Testis (tissue), 3 donors: Measurements from ENCODE around the gene PMFBP1. TPM values are rescaled to one million over a fixed set of nuclear protein-coding genes. Genes with fewer than 3 reads are reported as not detected.
"Not testable (repeated sequence)": the region's sequence is repeated elsewhere in the genome, so short reads cannot be mapped to it uniquely, and the experiment has no call there.

Source experiments
- DNase-seq: peaks from one replicate; pipeline ENCODE4 v3.0.0-alpha.2; 2019
- H3K27ac ChIP-seq, 2 donors: fragments of 200-600 bp; sonication (generic); one replicate each; pipeline ENCODE4 v1.5.1; 2019
- H3K27me3 ChIP-seq: fragments of 200-600 bp; sonication (generic); one replicate; pipeline ENCODE4 v1.5.1; 2019
- H3K36me3 ChIP-seq: fragments of 200-600 bp; sonication (generic); one replicate; pipeline ENCODE4 v1.5.1; 2017; ENCODE audit warnings: low read depth; ENCODE audit errors: missing control alignments
- H3K4me1 ChIP-seq: fragments of 200-600 bp; sonication (generic); one replicate; pipeline ENCODE4 v1.5.1; 2019
- H3K4me3 ChIP-seq, 2 donors: fragments of 200-600 bp; sonication (generic); one replicate each; pipeline ENCODE4 v1.5.1; 2017 to 2019
- H3K9me3 ChIP-seq: fragments of 200-600 bp; sonication (generic); one replicate; pipeline ENCODE4 v1.5.1; 2017
- CTCF ChIP-seq, 3 experiments: fragments of 450-650 bp in 2 of 3; fragments of 200-600 bp in 1 of 3; sonication (generic) in 1 of 3; IDR thresholded peaks; one replicate each; pipeline ENCODE4 v1.5.1; 2016 to 2019; ENCODE audit warnings: antibody characterized with exemption in 3 of 3, mild to moderate bottlenecking in 2 of 3, moderate library complexity in 1 of 3
- POLR2A ChIP-seq: fragments of 450-650 bp; IDR thresholded peaks from one replicate; pipeline ENCODE4 v1.6.1; 2017; ENCODE audit warnings: antibody characterized with exemption, mild to moderate bottlenecking, moderate library complexity
- WGBS, 2 donors: methylation state at CpG; one replicate each; pipeline ENCODE4 v1.1.5; 2018; 5-methylcytosine and 5-hydroxymethylcytosine counted together
- intact Hi-C: fragments of 100-400 bp; cut with DNase I; formaldehyde crosslinking; loops from one replicate; pipeline ENCODE4 v1.15.1; 2023; ENCODE audit warnings: low total_unique reads
- polyA plus RNA-seq: library from polyadenylated mRNA; stranded (reverse); fragments of 350-450 nt; fragmentation: Illumina TruSeq; extraction: RNeasy Lipid Tissue Mini Kit (QIAGEN cat#74804); gene quantifications from one replicate; pipeline ENCODE4 v1.2.3, GENCODE V29; 2014; ENCODE audit warnings: low read depth, low replicate concordance; ENCODE audit not compliant: insufficient read depth
- total RNA-seq, 2 donors: library from RNA; depleted of rRNA; stranded (reverse); fragments of >200 nt; gene quantifications; one replicate each; pipeline ENCODE4 v1.2.3, GENCODE V29; 2016

PMFBP1 gene
- total and polyA plus RNA-seq, 3 donors from 2014 or later: 14.4 to 33.5 (median 24.3) TPM

- intact Hi-C loops: no loop called here
- Histone ChIP-seq H3K27ac (no peak overlapping the region), H3K9me3 (no peaks in the 10 kb centered on the region), H3K4me1 (peaks cover 23% of the 10 kb centered on the region), H3K4me3 (no peak overlapping the region), H3K36me3 (no peaks in the 10 kb centered on the region), H3K27me3 (no peaks in the 10 kb centered on the region)
- 64 to 73% methylated on average over 3 of the region's 3 CpGs for WGBS, 2 donors
- TF ChIP-seq CTCF (IDR thresholded peaks at IDR 0.05) (no peak), POLR2A (no peak)
- DNase-seq: no peak
Measured at GRCh38 chr16:72091217-72091616, 80.7 kb downstream of the PMFBP1 start.

DNA sequence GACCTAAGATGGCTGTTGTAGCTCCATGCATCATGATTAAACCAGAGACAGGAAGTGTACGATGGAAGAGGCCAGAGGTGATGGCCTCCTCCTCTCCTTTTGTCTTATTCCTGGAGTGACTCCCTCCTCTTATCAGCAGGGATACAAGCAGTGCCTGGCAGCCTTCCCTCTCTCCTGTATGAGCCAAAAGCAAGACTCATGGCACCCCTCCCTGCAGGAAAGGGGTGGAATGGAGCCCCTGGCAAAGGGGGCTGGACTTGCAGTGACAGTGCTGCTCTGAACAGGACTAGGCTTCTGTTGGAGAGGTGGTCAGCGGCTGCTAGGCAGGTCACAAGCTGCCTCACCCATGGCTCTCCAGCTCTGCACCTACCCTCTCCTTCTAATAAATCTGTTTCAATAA lies 87.0 kb downstream of the PMFBP1 start:
- H3K9me3 ChIP-seq: no peaks in the 10 kb centered on the region
- WGBS, 2 donors: 60 to 65% methylated on average over 1 to 2 of the region's 2 CpGs
- no peak for TF ChIP-seq POLR2A
- TF ChIP-seq CTCF (IDR thresholded peaks at IDR 0.05): no peak
- H3K36me3 ChIP-seq: no peaks in the 10 kb centered on the region
- intact Hi-C loops: no loop called here
- no peaks in the 10 kb centered on the region for H3K4me1 ChIP-seq
- DNase-seq: peak; percentile 75
- H3K27ac ChIP-seq: no peak overlapping the region
- no peak overlapping the region for H3K4me3 ChIP-seq
- H3K27me3 ChIP-seq: no peaks in the 10 kb centered on the region

DNA sequence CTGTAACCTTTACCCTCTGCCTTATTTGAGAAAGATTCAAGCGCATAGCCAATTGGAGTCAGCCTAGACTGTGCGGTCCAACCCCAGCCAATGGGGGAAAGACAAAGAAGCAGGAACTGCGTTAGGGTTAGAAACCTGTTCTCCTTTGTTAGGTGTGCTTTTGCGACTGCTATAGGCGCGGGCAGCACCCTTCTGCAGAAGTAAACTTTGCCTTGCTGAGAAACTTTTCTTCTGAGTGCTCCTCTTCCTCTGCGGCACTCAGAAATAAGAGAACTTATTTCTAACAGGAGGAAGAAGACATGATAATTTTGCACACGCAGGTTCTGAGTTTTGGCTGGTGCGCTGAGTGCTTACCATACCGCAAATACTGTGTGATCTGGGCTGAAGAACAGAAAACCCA lies 87.5 kb downstream of the PMFBP1 start:
- no peak overlapping the region for H3K4me3 ChIP-seq
- no peaks in the 10 kb centered on the region for H3K4me1 ChIP-seq
- no peak overlapping the region for H3K27ac ChIP-seq
- no peaks in the 10 kb centered on the region for H3K27me3 ChIP-seq
- TF ChIP-seq POLR2A: no peak
- TF ChIP-seq CTCF (IDR thresholded peaks at IDR 0.05): no peak
- intact Hi-C loops: no loop called here
- H3K36me3 ChIP-seq: no peaks in the 10 kb centered on the region
- WGBS, 2 donors: 95 to 97% methylated on average over 10 of the region's 10 CpGs
- H3K9me3 ChIP-seq: no peaks in the 10 kb centered on the region
- DNase-seq: no peak

- H3K36me3 ChIP-seq: no peaks in the 10 kb centered on the region
Measured at GRCh38 chr16:72083778-72084404, 88.1 kb downstream of the PMFBP1 start.

GRCh38 chr16:72076991-72077706 lies 94.8 kb downstream of the PMFBP1 start:
- H3K27ac ChIP-seq: not testable (repeated sequence)
- 100% methylated on average over 1 of the region's 5 CpGs for WGBS, 2 donors

More at GRCh38 chr16:72083778-72084404, 88.1 kb downstream of the PMFBP1 start:
- no peak overlapping the region for H3K27ac ChIP-seq
- no peaks in the 10 kb centered on the region for H3K9me3 ChIP-seq
- intact Hi-C loops: no loop called here
- H3K4me3 ChIP-seq: no peak overlapping the region
- H3K4me1 ChIP-seq: no peaks in the 10 kb centered on the region
- 63 to 64% methylated on average over 3 of the region's 3 CpGs for WGBS, 2 donors
- DNase-seq: no peak
- H3K27me3 ChIP-seq: no peaks in the 10 kb centered on the region
- no peak for TF ChIP-seq CTCF (IDR thresholded peaks at IDR 0.05)
- no peak for TF ChIP-seq POLR2A

DNA sequence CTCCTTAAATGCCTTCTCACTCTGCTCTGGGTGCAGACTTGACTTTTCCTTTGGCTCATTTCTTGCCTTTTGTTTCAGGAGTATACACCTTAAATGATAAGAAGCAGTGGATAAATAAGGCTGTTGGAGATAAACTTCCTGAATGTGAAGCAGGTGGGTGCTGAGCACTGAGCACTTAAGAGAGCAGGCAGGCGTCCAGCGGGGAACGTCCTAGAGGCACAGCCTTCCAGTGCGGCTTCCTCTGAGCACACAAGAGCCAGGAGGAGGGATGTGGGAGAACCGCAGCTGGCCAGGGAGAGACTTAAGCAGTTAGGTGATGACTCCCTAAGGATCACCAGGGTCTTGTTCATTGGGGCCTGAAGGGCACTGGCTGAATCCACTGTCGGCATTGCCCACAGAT lies 96.9 kb downstream of the PMFBP1 start:
- H3K27me3 ChIP-seq, intact Hi-C loops, H3K36me3 ChIP-seq, DNase-seq, H3K4me3 ChIP-seq, H3K9me3 ChIP-seq: not testable (repeated sequence)
- peaks cover 34% of the 10 kb centered on the region for H3K4me1 ChIP-seq
- 20% methylated on average over 2 of the region's 6 CpGs; no CpG with 5 or more reads in 1 of the 2 donors for WGBS, 2 donors
- peak overlapping the region; percentile 16 to 62 for H3K27ac ChIP-seq

More at GRCh38 chr16:72076991-72077706, 94.8 kb downstream of the PMFBP1 start:
- H3K4me3 ChIP-seq, H3K36me3 ChIP-seq, DNase-seq, intact Hi-C loops, H3K9me3 ChIP-seq, H3K27me3 ChIP-seq: not testable (repeated sequence)
- H3K4me1 ChIP-seq: peaks cover 25% of the 10 kb centered on the region
